ENCODE measurements around the gene PCDHGC3. TPM values are rescaled to one million over a fixed set of nuclear protein-coding genes. Genes with fewer than 3 reads are reported as not detected.

The PCDHGC3 gene
- total and polyA plus RNA-seq, 8 donors = 65.4 to 152 (median 118) TPM

GRCh38 chr5:141510160-141510559 is 34.4 kb downstream of the PCDHGC3 start:
- intact Hi-C loops (cut with DNase I) = no loop called here
- H3K27ac ChIP-seq = peak overlapping the region in 1 of 2 donors; percentile 66
- H3K4me1 ChIP-seq = peaks cover 24 to 67% of the 10 kb centered on the region in 2 donors
- peaks cover 0 to 9% of the 10 kb centered on the region in 2 donors for H3K27me3 ChIP-seq
- no peak overlapping the region for H3K4me3 ChIP-seq
- TF ChIP-seq, protein P1, sequence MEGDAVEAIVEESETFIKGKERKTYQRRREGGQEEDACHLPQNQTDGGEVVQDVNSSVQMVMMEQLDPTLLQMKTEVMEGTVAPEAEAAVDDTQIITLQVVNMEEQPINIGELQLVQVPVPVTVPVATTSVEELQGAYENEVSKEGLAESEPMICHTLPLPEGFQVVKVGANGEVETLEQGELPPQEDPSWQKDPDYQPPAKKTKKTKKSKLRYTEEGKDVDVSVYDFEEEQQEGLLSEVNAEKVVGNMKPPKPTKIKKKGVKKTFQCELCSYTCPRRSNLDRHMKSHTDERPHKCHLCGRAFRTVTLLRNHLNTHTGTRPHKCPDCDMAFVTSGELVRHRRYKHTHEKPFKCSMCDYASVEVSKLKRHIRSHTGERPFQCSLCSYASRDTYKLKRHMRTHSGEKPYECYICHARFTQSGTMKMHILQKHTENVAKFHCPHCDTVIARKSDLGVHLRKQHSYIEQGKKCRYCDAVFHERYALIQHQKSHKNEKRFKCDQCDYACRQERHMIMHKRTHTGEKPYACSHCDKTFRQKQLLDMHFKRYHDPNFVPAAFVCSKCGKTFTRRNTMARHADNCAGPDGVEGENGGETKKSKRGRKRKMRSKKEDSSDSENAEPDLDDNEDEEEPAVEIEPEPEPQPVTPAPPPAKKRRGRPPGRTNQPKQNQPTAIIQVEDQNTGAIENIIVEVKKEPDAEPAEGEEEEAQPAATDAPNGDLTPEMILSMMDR (IDR thresholded peaks at IDR 0.05) = no peak
- no peak for ATAC-seq
- H3K9me3 ChIP-seq = no peaks in the 10 kb centered on the region
- no peak for DNase-seq
- H3K36me3 ChIP-seq = peaks cover 0 to 22% of the 10 kb centered on the region in 2 donors

DNA sequence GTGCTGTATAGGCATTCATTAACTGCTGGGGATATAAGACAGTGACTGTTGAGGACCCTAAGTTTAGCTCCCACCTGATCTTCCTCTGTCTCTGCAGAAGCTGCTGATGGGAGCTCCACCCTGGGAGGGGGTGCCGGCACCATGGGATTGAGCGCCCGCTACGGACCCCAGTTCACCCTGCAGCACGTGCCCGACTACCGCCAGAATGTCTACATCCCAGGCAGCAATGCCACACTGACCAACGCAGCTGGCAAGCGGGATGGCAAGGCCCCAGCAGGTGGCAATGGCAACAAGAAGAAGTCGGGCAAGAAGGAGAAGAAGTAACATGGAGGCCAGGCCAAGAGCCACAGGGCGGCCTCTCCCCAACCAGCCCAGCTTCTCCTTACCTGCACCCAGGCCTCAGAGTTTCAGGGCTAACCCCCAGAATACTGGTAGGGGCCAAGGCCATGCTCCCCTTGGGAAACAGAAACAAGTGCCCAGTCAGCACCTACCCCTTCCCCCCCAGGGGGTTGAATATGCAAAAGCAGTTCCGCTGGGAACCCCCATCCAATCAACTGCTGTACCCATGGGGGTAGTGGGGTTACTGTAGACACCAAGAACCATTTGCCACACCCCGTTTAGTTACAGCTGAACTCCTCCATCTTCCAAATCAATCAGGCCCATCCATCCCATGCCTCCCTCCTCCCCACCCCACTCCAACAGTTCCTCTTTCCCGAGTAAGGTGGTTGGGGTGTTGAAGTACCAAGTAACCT is 35.3 kb downstream of the PCDHGC3 start:
- Histone ChIP-seq H3K4me3 (no peak overlapping the region), H3K27me3 (peaks cover 0 to 9% of the 10 kb centered on the region in 2 donors), H3K36me3 (peaks cover 0 to 31% of the 10 kb centered on the region in 2 donors), H3K27ac (peak overlapping the region in 1 of 2 donors; percentile 13), H3K9me3 (no peaks in the 10 kb centered on the region), H3K4me1 (peaks cover 29 to 76% of the 10 kb centered on the region in 2 donors)
- TF ChIP-seq, protein P1 (IDR thresholded peaks at IDR 0.05) = no peak
- no peak for DNase-seq
- intact Hi-C loops (cut with DNase I) = no loop called here
- no peak for ATAC-seq

- Histone ChIP-seq H3K4me1 (peaks cover 31 to 81% of the 10 kb centered on the region in 2 donors), H3K9me3 (no peaks in the 10 kb centered on the region), H3K27ac (peak overlapping the region; percentile 83 to 87), H3K4me3 (no peak overlapping the region), H3K27me3 (peaks cover 0 to 9% of the 10 kb centered on the region in 2 donors), H3K36me3 (peaks cover 0 to 39% of the 10 kb centered on the region in 2 donors)
- intact Hi-C loops (cut with DNase I) = no loop called here
- ATAC-seq (no peak), DNase-seq (no peak)
- TF ChIP-seq, protein P1 (IDR thresholded peaks at IDR 0.05) = no peak
Observed at GRCh38 chr5:141511771-141512325, 36.1 kb downstream of the PCDHGC3 start.

DNA sequence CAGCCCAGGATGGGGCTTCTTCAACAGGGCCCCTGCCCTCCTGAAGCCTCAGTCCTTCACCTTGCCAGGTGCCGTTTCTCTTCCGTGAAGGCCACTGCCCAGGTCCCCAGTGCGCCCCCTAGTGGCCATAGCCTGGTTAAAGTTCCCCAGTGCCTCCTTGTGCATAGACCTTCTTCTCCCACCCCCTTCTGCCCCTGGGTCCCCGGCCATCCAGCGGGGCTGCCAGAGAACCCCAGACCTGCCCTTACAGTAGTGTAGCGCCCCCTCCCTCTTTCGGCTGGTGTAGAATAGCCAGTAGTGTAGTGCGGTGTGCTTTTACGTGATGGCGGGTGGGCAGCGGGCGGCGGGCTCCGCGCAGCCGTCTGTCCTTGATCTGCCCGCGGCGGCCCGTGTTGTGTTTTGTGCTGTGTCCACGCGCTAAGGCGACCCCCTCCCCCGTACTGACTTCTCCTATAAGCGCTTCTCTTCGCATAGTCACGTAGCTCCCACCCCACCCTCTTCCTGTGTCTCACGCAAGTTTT is 36.7 kb downstream of the PCDHGC3 start:
- ATAC-seq = peak; percentile 66
- TF ChIP-seq, protein P1 (IDR thresholded peaks at IDR 0.05) = peak; percentile 81 to 82

More for the DNA sequence above, 36.7 kb downstream of the PCDHGC3 start:
- intact Hi-C loops (cut with DNase I) = no loop called here
- H3K36me3 ChIP-seq = peaks cover 0 to 45% of the 10 kb centered on the region in 2 donors
- DNase-seq = peak in 3 of 4 donors; percentile 79 to 94 (median 83)
- no peaks in the 10 kb centered on the region for H3K9me3 ChIP-seq
- peak overlapping the region; percentile 83 to 87 for H3K27ac ChIP-seq
- peak overlapping the region; percentile 31 to 49 for H3K4me3 ChIP-seq
- peaks cover 0 to 9% of the 10 kb centered on the region in 2 donors for H3K27me3 ChIP-seq
- peaks cover 28 to 81% of the 10 kb centered on the region in 2 donors for H3K4me1 ChIP-seq

Measured in left lung (tissue), 10 donors.